Measurements from ENCODE around the gene FSTL1.

DNA sequence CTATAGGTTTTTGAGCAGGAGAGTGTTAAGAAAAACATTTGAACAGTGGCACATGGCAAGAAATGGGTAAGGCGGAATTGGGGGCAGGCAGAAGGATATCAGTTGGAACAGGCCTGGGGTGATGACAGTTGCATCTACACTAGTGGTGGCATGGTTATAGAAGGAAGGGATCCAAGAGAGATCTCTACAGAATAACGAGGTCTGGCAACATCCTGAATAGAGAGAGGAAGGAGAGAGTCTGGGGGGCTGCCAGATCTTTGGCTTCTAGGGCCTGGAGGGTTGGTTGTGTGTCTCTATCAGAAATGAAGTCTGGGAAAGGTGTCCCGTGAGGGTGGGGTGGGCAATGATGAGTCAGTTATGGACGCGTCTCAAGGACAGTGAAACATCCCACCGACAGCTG is 26.3 kb downstream of the FSTL1 start:
- TF ChIP-seq ZNF664 (tag by site-specific recombination; IDR thresholded peaks at IDR 0.05) (no peak), YY1 (tag by site-specific recombination; IDR thresholded peaks at IDR 0.05) (no peak), KLF8 (tag by site-specific recombination; IDR thresholded peaks at IDR 0.05) (no peak), ZNF175 (tag by site-specific recombination; IDR thresholded peaks at IDR 0.05) (no peak), ZNF335 (tag by site-specific recombination; conservative IDR thresholded peaks at IDR 0.05) (no peak), ZNF274 (IDR thresholded peaks at IDR 0.05; ENCODE audit: low read length) (no peak), ZNF274 (tag by site-specific recombination; IDR thresholded peaks at IDR 0.05; ENCODE audit: borderline replicate concordance) (no peak), ZNF140 (tag by site-specific recombination; IDR thresholded peaks at IDR 0.05) (no peak), KLF17 (tag by site-specific recombination; IDR thresholded peaks at IDR 0.05) (no peak)
- TF ChIP-seq, protein P1, sequence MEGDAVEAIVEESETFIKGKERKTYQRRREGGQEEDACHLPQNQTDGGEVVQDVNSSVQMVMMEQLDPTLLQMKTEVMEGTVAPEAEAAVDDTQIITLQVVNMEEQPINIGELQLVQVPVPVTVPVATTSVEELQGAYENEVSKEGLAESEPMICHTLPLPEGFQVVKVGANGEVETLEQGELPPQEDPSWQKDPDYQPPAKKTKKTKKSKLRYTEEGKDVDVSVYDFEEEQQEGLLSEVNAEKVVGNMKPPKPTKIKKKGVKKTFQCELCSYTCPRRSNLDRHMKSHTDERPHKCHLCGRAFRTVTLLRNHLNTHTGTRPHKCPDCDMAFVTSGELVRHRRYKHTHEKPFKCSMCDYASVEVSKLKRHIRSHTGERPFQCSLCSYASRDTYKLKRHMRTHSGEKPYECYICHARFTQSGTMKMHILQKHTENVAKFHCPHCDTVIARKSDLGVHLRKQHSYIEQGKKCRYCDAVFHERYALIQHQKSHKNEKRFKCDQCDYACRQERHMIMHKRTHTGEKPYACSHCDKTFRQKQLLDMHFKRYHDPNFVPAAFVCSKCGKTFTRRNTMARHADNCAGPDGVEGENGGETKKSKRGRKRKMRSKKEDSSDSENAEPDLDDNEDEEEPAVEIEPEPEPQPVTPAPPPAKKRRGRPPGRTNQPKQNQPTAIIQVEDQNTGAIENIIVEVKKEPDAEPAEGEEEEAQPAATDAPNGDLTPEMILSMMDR (tag by site-specific recombination; IDR thresholded peaks at IDR 0.05) = no peak
- TF ChIP-seq, protein P2, sequence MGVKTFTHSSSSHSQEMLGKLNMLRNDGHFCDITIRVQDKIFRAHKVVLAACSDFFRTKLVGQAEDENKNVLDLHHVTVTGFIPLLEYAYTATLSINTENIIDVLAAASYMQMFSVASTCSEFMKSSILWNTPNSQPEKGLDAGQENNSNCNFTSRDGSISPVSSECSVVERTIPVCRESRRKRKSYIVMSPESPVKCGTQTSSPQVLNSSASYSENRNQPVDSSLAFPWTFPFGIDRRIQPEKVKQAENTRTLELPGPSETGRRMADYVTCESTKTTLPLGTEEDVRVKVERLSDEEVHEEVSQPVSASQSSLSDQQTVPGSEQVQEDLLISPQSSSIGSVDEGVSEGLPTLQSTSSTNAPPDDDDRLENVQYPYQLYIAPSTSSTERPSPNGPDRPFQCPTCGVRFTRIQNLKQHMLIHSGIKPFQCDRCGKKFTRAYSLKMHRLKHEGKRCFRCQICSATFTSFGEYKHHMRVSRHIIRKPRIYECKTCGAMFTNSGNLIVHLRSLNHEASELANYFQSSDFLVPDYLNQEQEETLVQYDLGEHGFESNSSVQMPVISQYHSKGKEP (tag by site-specific recombination; IDR thresholded peaks at IDR 0.05) = no peak
